PFSK-1 (cell line): ENCODE measurements around the gene MRPL18.

Experiments used
- FOXP2 ChIP-seq: optimal IDR thresholded peaks from 2 replicates; pipeline ENCODE3; 2011; ENCODE audit warnings: borderline replicate concordance, control low read depth, inconsistent platforms; ENCODE audit not compliant: insufficient read depth; ENCODE audit errors: extremely low read length, extremely low read depth
- POLR2AphosphoS5 ChIP-seq: IDR thresholded peaks from 2 replicates; pipeline ENCODE4 v1.6.1; 2012; ENCODE audit warnings: low read depth, mild to moderate bottlenecking, control low read depth, low read length, moderate library complexity
- REST ChIP-seq, 2 experiments: IDR thresholded peaks; 2 replicates each; pipeline versions ENCODE4 v1.6.1 to v1.8.0; 2011 to 2012; ENCODE audit warnings: low read depth in 2 of 2, low read length in 2 of 2, control low read depth in 1 of 2, inconsistent platforms in 1 of 2, mild to moderate bottlenecking in 1 of 2, moderate library complexity in 1 of 2; ENCODE audit not compliant: insufficient read depth in 1 of 2
- SIN3A ChIP-seq: IDR thresholded peaks from 2 replicates; pipeline ENCODE4 v1.6.1; 2012; ENCODE audit warnings: mild to moderate bottlenecking, low read length, moderate library complexity, borderline replicate concordance; ENCODE audit not compliant: insufficient read depth
- TAF1 ChIP-seq: IDR thresholded peaks from 2 replicates; pipeline ENCODE4 v1.6.1; 2012; ENCODE audit warnings: low read length, control low read depth, borderline replicate concordance; ENCODE audit not compliant: insufficient read depth

The MRPL18 gene

GRCh38 chr6:159753081-159753872 is 37.0 kb upstream of the MRPL18 start:
- TF ChIP-seq REST (IDR thresholded peaks at IDR 0.05; ENCODE audit: insufficient read depth in 1 of 2, low read depth in 2 of 2, low read length in 2 of 2), result no peak
- no peak for TF ChIP-seq TAF1

- no peak for TF ChIP-seq POLR2AphosphoS5
- no peak for TF ChIP-seq REST (IDR thresholded peaks at IDR 0.05; ENCODE audit: insufficient read depth in 1 of 2, low read depth in 2 of 2, low read length in 2 of 2)
- no peak for TF ChIP-seq TAF1
- TF ChIP-seq FOXP2, result no peak
- no peak for TF ChIP-seq SIN3A
Observed at GRCh38 chr6:159754401-159754800, 35.9 kb upstream of the MRPL18 start.

GRCh38 chr6:159754959-159755914 is 35.0 kb upstream of the MRPL18 start:
- TF ChIP-seq TAF1 (no peak), POLR2AphosphoS5 (0 out of 2 replicates have a peak, but pooled peaks have one; percentile 2)

- no peak for TF ChIP-seq FOXP2
- TF ChIP-seq TAF1, result no peak
- no peak for TF ChIP-seq POLR2AphosphoS5
- TF ChIP-seq SIN3A, result no peak
- no peak for TF ChIP-seq REST (IDR thresholded peaks at IDR 0.05; ENCODE audit: insufficient read depth in 1 of 2, low read depth in 2 of 2, low read length in 2 of 2)
Observed at GRCh38 chr6:159756508-159756907, 33.8 kb upstream of the MRPL18 start.

GRCh38 chr6:159758031-159759001 is 32.0 kb upstream of the MRPL18 start:
- TF ChIP-seq POLR2AphosphoS5 (no peak), FOXP2 (no peak), REST (IDR thresholded peaks at IDR 0.05; ENCODE audit: insufficient read depth in 1 of 2, low read depth in 2 of 2, low read length in 2 of 2) (no peak), TAF1 (no peak)
